ENCODE results near the gene HCN2. TPM values are rescaled to one million over a fixed set of nuclear protein-coding genes. Genes with fewer than 3 reads are reported as not detected.
A peak's percentile ranks its signal among the peaks of the same experiment; 100 is the strongest.

The HCN2 gene
- total and polyA plus RNA-seq, 9 of the 15 experiments (the other 6 are each of a cell fraction or from before 2014, with no cell fraction given) = 0.29 to 4.2 (median 0.82) TPM; not detected in 2

- TF ChIP-seq TSHZ1 (CRISPR knock-in tag; IDR thresholded peaks at IDR 0.05) = no peak
- no peak for TF ChIP-seq ZNF77 (CRISPR knock-in tag; IDR thresholded peaks at IDR 0.05)
- TF ChIP-seq ARID3B (CRISPR knock-in tag; IDR thresholded peaks at IDR 0.05; ENCODE audit: borderline replicate concordance) = no peak
- no peak for TF ChIP-seq ZNF311 (CRISPR knock-in tag; IDR thresholded peaks at IDR 0.05)
- no peak for TF ChIP-seq IRF1 (CRISPR knock-in tag; IDR thresholded peaks at IDR 0.05; ENCODE audit: borderline replicate concordance)
- no peak for TF ChIP-seq NELFE (IDR thresholded peaks at IDR 0.05; ENCODE audit: insufficient read depth, insufficient read length)
- no peak for TF ChIP-seq ILF3 (IDR thresholded peaks at IDR 0.05; ENCODE audit: borderline replicate concordance)
- no peak for TF ChIP-seq MECOM (CRISPR knock-in tag; IDR thresholded peaks at IDR 0.05)
- TF ChIP-seq BRF2 (IDR thresholded peaks at IDR 0.05; ENCODE audit: borderline replicate concordance, insufficient read depth, insufficient read length) = no peak
- no peak for TF ChIP-seq TRIM28 (IDR thresholded peaks at IDR 0.05)
- no peak for TF ChIP-seq HIVEP1 (CRISPR knock-in tag; IDR thresholded peaks at IDR 0.05)
- TF ChIP-seq CBX2 (IDR thresholded peaks at IDR 0.05; ENCODE audit: insufficient read depth, low read length, poor library complexity, severe bottlenecking) = no peak
- no peak for TF ChIP-seq MXD1 (CRISPR knock-in tag; IDR thresholded peaks at IDR 0.05; ENCODE audit: borderline replicate concordance, poor library complexity, severe bottlenecking)
- no peak for TF ChIP-seq RBBP5 (IDR thresholded peaks at IDR 0.05; ENCODE audit: borderline replicate concordance, insufficient read depth, low read length, poor library complexity, severe bottlenecking)
- no peak for TF ChIP-seq LARP7 (IDR thresholded peaks at IDR 0.05)
- peak in 1 of 2 experiments; percentile 81; a peak in 2 of 4 replicates for TF ChIP-seq HDAC1 (IDR thresholded peaks at IDR 0.05)
- TF ChIP-seq MYC (IDR thresholded peaks at IDR 0.05; ENCODE audit: low read depth, low read length) = peak; percentile 95
- TF ChIP-seq MYC (CRISPR knock-in tag; IDR thresholded peaks at IDR 0.05; ENCODE audit: borderline replicate concordance, low read depth) = no peak
- no peak for TF ChIP-seq NR1H2 (CRISPR knock-in tag; IDR thresholded peaks at IDR 0.05)
- peak; percentile 53; the same call in 1 of the 2 replicates for TF ChIP-seq ELF2 (CRISPR knock-in tag; IDR thresholded peaks at IDR 0.05)
- TF ChIP-seq GABPB2 (CRISPR knock-in tag; conservative IDR thresholded peaks at IDR 0.05) = no peak
These were observed 72.7 kb downstream of the HCN2 start (continued) for GRCh38 chr19:662207-662961.
